GM19395 (cell line): ENCODE data around the gene UPP1.
A peak's percentile ranks its signal among the peaks of the same experiment; 100 is the strongest.
"Not testable (repeated sequence)": the region's sequence is repeated elsewhere in the genome, so short reads cannot be mapped to it uniquely, and the experiment has no call there.

ENCODE experiments used
- ATAC-seq: cut with Tn5 transposase; IDR thresholded peaks from one replicate; pipeline ENCODE4 v1.9.1; 2021; ENCODE audit warnings: mild to moderate bottlenecking, moderate library complexity; ENCODE audit not compliant: unreplicated experiment

Gene UPP1

GRCh38 chr7:48110868-48111267 lies 21.8 kb downstream of the UPP1 start:
- no peak for ATAC-seq

GRCh38 chr7:48111596-48111995 lies 22.5 kb downstream of the UPP1 start:
- ATAC-seq, result no peak

- ATAC-seq, result no peak
Observed at GRCh38 chr7:48112401-48113165, 23.5 kb downstream of the UPP1 start.

DNA sequence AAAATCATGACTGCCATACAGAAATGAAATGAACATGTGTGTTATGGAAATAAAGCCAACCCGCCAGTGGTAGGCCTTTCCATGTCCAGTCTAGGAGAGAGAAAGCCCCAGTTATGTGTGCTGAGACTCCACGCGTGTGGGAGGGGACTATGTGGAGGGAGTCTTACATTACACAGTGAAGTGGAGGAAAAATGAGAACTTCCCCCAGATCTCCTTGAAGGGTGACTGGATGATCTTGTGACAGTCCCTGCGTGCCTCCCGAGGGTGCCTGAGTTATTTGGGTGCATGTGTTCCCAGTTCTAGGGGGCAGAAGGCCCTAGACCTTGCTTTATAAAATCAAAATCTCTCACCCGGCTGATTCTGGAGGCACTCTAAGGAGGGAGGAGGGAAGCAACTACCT lies 24.2 kb downstream of the UPP1 start:
- ATAC-seq, result no peak

DNA sequence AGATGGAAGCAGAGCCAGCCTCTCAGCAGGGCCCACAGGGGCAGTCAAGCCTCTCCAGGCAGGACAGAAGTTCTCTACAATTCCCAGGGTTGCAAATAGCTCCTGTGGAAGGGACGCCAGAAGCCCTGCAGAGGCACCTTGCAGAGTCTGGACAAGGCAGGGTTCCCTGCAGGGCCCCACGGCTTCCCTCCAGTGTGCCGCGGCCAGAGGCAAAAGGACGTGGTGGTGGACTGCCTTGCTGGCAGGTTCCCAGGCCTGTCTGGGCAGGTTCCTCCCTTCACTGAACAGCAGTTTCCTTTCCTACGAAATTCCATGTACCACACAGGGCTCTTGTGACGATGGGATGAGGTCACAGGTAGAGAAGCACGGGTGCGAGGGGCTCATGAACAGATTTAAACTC lies 25.1 kb downstream of the UPP1 start:
- ATAC-seq, result no peak

- ATAC-seq, result no peak
Observed at GRCh38 chr7:48114589-48114988, 25.5 kb downstream of the UPP1 start.

DNA sequence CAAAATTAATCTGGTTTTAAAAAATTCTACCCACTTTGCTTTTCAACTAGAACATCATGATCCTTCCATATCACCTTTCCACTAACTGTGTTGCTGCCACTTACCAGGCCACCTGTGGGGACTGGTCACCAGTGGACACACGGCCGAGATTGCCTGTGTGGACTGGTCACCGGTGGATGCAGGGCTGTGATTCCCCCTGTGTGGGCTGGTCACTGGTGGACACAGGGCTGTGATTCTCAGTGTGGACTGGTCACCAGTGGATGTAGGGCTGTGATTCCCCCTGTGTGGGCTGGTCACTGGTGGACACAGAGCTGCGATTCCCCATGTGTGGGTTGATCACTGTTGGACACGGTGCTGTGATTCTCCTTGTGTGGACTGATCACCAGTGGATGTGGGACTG lies 27.0 kb downstream of the UPP1 start:
- ATAC-seq, result no peak

DNA sequence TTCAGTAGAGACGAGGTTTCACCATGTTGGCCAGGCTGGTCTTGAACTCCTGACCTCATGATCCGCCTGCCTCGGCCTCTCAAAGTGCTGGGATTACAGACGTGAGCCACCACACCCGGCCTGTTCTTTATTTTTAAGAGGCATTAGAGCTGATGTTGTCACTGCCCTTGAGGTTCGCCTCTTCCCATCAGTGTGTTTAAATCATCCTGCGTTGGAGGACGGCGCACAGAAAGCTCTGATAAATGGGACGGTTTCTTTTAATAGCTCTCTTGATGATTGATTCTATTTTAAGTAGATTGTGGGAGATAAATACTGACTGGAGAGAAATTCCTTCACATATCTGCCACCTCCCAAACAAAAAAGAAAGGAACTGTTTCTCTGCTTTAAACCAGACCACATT lies 29.0 kb downstream of the UPP1 start:
- ATAC-seq, result no peak

- not testable (repeated sequence) for ATAC-seq
Observed at GRCh38 chr7:48120536-48120935, 31.5 kb downstream of the UPP1 start.

- ATAC-seq, result no peak
Observed at GRCh38 chr7:48126037-48126436, 37.0 kb downstream of the UPP1 start.

DNA sequence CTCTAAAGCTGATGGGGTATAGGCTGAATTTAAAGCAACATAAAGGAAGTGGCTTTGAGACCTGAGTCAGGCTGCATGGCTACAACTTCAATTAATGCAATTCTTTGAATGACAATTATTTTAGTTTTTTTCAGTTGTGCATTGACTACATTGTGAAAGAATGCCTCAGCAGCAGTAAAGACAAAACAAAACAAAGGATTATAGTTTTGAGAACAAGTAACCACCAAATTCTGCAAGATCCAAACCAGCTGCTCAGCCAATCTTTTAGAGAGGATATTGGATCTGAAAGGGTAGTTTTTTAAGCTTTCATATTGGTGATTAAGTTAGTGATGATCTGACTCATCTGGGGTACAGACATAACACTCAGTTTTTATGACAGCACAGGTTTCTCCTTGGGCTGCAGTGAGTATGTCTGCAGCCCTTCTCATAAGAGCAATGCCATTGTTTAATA lies 41.6 kb downstream of the UPP1 start:
- peak; percentile 85 for ATAC-seq

GRCh38 chr7:48132792-48133191 lies 43.7 kb downstream of the UPP1 start:
- ATAC-seq, result no peak

DNA sequence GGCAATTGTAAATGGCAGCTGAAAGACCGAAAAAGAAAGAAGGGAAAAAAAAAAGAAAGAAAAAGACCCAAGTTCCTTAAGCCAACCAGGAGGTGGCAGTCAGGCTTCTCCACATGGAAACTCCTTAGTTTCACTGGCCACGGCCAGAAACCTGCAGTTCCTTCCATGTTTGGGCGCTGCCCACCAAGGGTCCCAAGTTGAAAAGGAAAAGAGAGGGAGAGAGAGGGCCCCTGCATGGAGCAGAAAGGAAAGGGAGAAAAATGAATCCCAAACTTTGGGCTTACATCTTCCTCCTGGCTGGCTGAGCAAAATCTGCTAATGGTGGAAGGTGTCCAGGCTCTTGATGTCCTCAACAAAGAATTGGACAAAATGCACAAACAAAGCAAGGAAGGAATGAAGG lies 50.4 kb downstream of the UPP1 start:
- ATAC-seq, result no peak

DNA sequence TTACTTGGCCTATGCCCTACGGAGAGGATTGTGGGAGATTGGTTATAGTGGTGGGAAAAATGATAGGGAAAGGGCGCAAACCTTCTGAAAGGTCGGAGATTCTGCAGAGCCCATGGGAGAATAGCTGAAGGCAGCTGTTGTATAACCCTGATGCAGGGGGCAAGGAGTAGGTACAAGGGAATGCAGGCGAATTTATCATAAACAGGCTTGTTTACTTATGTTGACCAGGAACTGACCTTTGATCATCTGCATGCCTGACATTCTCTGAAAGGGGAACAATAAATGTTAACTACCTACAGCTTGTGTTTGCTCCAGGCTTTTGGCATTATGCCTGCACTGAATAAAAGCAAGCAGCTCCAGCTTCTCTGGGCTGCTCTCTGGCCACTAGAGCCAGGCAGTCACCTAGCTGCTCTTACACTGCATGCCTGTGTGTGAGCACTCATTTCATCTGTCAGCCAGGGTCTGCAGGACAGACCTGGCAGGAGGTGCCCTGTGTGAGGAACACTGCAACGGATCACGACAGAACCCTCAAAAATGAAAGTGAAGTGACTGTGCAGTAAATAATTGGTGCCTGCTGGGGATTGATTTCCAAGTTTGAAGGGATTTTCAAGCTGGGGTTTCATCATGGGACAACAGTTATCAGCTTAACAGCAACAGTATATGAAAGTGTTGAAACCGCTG lies 51.1 kb downstream of the UPP1 start:
- no peak for ATAC-seq

DNA sequence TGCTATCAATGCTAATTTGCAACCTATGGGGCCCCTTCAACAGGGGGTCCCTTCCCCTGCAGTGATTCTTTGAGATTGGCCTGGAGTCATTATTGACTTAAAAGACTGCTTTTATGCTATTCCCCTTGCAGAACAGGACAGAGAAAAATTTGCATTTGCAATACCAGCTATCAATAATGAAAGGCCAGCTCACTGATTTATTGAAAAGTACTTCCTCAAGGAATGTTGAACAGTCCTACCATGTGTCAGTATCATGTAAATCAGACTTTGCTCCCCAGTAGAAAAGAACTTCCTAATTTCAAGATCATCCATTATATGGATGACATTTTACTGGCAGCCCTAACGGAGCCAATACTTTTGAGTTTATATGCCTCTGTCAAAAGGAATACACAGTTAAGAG lies 52.5 kb downstream of the UPP1 start:
- no peak for ATAC-seq

GRCh38 chr7:48144291-48144768 lies 55.3 kb downstream of the UPP1 start:
- no peak for ATAC-seq

- no peak for ATAC-seq
Observed at GRCh38 chr7:48147078-48147591, 58.1 kb downstream of the UPP1 start.

GRCh38 chr7:48147690-48148089 lies 58.6 kb downstream of the UPP1 start:
- not testable (repeated sequence) for ATAC-seq

DNA sequence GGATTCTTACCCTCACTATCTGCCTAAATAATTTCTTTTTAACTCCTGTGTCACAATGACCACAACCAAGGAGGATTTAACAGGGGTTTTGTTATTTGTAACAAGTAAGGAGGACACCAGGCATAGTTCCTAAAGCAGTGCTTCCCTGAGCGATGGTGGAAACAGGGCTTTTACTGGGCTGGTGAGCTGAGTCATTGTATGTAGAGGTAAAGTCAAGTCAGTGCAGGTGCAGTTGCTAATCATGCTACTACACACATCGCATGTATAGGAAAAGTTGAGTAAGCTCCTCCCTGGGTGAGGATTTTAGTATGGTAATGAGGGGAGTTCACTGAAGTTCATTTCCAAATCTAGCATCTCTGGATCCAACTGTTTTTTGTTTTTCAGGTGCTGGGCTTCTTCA lies 59.2 kb downstream of the UPP1 start:
- ATAC-seq, result no peak

DNA sequence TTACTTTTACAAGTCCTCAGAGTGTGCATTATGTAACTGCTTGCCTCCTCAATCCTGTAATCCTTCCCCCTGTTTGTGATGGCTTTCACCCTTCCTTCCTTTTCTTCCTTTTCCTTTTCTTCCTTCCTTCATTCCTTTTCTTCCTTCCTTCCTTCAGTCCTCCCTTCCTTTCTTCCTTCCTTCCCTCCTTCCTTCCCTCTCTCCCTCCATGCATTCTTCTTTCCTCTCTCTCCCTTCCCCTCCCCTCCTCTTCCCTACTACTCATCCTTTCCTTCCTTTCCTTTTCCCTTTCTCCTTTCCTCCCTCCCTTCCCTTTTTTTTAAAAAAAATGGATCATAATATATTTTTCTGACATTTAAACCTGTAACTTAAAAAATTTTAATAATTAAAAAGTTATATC lies 60.0 kb downstream of the UPP1 start:
- no peak for ATAC-seq

DNA sequence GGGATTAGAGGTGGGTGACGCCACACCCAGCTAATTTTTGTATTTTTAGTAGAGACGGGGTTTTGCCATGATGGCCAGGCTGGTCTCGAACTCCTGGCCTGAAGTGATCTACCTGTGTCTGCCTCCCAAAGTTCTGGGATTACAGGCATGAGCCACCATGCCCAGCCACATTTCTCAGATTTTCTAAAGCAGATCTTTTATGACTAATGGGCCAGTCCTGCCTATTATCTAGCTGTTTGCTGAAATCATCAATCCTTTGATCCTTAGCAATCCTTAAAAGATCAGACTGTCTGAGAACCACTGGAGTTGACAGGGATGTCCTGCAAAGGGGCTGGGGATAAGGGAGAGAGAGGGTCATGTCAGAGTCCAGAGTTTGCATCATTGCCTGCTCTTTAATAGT lies 61.0 kb downstream of the UPP1 start:
- no peak for ATAC-seq

GRCh38 chr7:48154792-48155413 lies 65.8 kb downstream of the UPP1 start:
- ATAC-seq, result peak; percentile 62
